Measurements from ENCODE around the gene ANP32E. TPM values are rescaled to one million over a fixed set of nuclear protein-coding genes. Genes with fewer than 3 reads are reported as not detected.
A peak's percentile ranks its signal among the peaks of the same experiment; 100 is the strongest.

Gene ANP32E
- total RNA-seq: 100 to 1,000 TPM; 181 to 187 TPM

DNA sequence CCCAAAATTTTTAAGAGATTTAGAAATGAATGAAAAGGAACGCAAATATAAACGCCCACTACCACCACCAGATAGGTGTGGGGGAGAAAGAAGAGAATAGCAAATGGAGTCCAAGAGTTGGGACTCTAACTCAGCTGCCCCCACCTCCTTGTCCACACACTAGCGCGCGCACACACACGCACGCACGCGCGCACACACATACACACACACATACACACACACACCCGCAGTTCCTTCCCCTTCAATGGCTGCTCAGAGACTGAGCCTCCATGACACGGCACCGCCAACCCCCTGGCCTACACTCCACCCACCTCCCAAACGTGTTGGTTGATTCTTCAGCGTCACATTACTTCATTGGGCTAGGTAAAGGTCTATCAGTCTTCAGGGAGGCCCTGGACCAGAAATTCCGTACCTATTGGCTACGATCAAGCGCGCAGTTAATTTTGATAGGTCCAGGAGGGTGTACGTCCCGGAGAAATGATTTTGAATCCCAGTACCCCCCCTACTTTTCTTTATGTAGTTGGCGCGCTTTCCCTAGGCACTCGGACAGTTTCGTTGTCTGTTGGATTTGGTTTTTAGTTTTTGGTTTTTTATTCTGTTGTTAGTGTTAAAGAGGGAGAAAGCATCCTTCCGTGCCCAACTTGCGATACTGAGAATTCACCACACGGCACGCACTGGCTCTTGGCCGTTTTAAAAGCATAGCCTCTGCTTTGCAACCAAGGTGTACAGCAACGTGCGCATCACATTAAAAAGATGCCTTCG is at the start of gene ANP32E:
TSS of gene ANP32E (minus strand) at position 261 of the 762 bp plus-strand sequence. CDS start 326 bp downstream, outside the sequence.
- no peaks in the 10 kb centered on the region for H3K9me3 Mint-ChIP-seq
- ATAC-seq (peak; percentile 91 to 93), DNase-seq (ENCODE audit: low spot score in 2 of 2) (peak; percentile 88 to 93)
- H3K27ac Mint-ChIP-seq: peak within 1 kb of the TSS in 1 of 2 donors; percentile 97
- H3K36me3 Mint-ChIP-seq: peaks cover 13 to 15% of the 10 kb centered on the region in 2 donors

DNA sequence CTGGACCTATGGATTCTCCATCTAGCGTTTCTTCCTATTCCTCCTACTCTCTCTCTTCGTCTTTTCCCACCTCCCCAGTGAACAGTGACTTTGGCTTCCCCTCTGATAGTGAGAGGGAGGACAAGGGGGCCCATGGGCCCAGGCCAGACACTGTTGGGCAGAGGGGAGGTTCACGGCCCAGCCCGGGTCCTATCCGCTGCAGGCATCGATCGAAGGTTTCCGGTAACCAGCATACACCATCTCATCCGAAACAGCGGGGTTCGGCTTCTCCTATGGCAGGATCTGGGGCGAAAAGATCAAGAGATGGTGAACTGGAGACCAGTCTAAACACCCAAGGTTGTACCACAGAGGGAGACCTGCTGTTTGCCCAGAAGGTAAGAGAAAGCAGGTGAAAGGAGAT is 47.3 kb upstream of the ANP32E start:
- no peak for DNase-seq (ENCODE audit: low spot score in 2 of 2)
- Mint-ChIP-seq H3K36me3 (peaks cover 10 to 15% of the 10 kb centered on the region in 2 donors), H3K27ac (no peak overlapping the region), H3K9me3 (peaks cover 9 to 12% of the 10 kb centered on the region in 2 donors)
- ATAC-seq: no peak

DNA sequence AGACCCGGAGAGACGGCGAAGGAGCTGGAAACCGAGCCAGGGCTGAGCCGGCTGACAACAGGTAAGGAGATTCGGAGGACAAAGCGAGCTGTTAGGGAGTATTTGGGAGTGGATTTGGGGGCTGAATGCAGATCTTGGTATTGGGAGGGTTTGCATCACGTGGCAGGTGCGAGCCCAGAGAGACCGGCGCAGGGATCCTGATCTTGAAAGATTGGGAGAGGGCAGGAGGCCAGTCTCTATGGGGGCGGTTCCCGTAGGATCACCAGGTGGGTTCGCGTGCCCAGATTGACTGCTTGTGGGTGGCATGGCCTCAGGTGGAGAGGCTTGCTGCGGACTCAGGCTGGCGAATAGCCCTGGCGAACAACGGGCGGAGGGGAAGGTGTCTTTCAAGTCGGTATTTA is 46.6 kb upstream of the ANP32E start:
- H3K27ac Mint-ChIP-seq: peak overlapping the region; percentile 78 to 86
- H3K36me3 Mint-ChIP-seq: peaks cover 10 to 15% of the 10 kb centered on the region in 2 donors
- H3K9me3 Mint-ChIP-seq: peaks cover 9 to 12% of the 10 kb centered on the region in 2 donors
- DNase-seq (ENCODE audit: low spot score in 2 of 2) (peak in 1 of 2 donors; percentile 21), ATAC-seq (no peak)

DNA sequence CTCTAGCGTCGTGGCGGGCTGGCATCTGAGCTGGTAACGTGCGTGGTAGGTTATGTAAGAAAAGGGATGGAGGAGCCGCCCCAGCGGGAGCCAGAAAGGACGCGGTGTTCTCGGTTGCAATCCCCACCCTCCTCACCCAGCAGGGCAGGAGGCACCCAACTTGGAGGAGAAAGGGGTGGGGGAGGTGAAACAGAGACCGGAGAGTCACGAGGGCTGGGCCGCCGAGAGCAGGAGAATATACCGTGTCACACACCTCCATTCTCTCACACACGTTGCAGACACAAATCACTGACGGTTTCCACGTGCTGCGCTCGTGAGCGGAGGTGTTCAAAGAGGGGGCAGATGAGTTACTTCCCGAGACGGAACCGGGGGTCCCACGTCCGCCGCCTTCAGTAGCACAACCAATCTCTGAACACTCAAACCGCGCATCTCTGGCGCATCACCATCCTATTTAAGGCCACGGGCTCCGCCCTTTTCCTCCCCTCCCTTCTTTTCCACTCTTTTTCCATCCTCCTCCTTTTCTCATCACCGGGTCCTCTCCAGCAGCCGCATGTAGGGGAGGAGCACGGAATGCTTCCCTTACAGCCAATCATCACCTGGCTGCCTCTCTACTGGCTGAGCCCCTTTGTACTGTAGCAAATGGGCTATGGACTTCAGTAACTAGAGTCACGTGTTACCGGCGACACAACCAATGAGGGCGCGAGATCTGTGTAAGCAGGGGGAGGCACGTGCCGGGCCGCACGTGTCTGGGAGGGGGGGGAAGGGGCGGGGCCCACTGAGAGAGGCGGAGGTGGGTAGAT is 46.0 kb upstream of the ANP32E start, which contains the start of gene CIART:
TSS of gene CIART (plus strand) at position 797 of the 800 bp plus-strand sequence. CDS start 714 bp downstream, outside the sequence.
- DNase-seq (ENCODE audit: low spot score in 2 of 2) (peak; percentile 60 to 70), ATAC-seq (peak; percentile 87 to 93)
- peak within 1 kb of the TSS; percentile 78 to 86 for H3K27ac Mint-ChIP-seq
- H3K36me3 Mint-ChIP-seq: peaks cover 10 to 15% of the 10 kb centered on the region in 2 donors
- H3K9me3 Mint-ChIP-seq: peaks cover 9 to 12% of the 10 kb centered on the region in 2 donors

DNA sequence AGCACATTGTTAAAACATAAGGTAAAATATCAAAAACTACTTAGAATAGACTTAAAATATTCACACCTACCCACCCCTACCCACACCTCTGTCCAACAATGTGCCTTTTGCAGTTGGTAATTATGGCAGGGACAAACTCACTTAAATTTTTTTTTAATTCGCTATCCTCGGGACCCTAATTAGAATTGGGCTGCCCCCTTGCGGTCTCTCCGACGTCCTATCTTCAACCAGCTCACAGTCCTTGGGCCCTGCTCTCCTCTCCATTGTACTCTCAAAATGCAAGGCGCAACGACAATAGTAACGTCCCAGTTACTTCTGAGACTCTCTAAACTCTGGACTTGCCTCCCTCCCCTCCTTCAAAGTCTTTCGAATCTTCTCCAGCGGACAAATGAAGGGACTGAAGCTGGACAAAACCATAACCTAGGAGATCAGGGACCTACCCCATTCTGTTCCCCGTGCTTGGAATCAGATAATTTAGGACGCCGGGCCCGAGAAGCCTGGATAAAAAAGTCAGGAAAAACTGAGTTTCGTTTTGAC is 45.4 kb upstream of the ANP32E start:
- peaks cover 10 to 15% of the 10 kb centered on the region in 2 donors for H3K36me3 Mint-ChIP-seq
- peak overlapping the region; percentile 70 to 78 for H3K27ac Mint-ChIP-seq
- ATAC-seq (peak; percentile 42 to 58), DNase-seq (ENCODE audit: low spot score in 2 of 2) (peak in 1 of 2 donors; percentile 50)
- H3K9me3 Mint-ChIP-seq: peaks cover 9 to 12% of the 10 kb centered on the region in 2 donors

DNA sequence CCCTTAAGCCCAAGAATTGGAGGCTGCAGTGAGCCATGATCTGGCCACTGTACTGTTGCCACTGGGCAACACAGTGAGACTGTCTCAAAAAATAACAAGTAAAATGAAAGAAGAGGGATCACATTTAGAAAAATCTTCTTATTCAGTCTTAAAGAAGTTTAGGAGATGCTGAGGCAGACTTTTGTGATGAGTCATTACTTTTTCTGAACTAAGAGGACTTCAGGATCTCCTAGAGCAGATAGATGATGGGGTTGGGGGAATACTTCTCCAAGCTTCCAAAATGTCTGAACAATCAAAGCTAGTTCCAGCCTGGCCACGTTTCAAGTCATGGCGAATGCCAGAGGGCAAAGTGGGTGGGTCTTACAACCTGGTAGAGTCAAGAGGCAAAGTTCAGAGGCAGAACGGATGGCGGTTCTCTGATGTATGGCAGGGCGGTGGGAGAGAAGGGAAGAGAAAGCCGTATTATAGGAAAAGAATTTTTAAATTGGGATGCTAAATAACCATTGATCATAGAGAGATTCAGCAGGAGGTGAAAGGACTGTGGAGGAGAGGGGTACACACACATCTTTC is 44.3 kb upstream of the ANP32E start:
- no peak for ATAC-seq
- Mint-ChIP-seq H3K9me3 (peaks cover 9 to 12% of the 10 kb centered on the region in 2 donors), H3K36me3 (peaks cover 10 to 15% of the 10 kb centered on the region in 2 donors), H3K27ac (no peak overlapping the region)
- DNase-seq (ENCODE audit: low spot score in 2 of 2): no peak

DNA sequence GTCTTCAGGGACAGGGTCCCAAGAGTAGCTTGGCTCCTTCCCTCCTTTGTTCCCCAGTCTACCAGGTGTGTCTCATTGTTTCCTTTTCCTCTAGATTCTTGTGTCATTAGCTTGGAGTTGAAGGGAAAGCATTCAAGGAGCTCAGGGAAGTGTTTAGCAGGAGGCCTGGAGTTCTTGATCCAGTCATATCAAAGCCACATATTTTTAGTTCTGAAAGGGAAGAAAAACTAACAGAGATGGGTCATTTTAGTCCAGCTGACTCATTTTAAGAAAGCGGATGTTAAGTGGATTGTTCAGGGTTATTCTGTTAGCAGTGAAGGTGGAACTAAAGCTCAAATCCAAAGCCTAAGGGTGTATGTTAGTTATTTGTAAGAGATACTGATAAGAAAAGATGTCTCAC is 37.4 kb upstream of the ANP32E start:
- ATAC-seq: no peak
- H3K27ac Mint-ChIP-seq: no peak overlapping the region
- DNase-seq (ENCODE audit: low spot score in 2 of 2): no peak
- no peaks in the 10 kb centered on the region for H3K9me3 Mint-ChIP-seq
- H3K36me3 Mint-ChIP-seq: peaks cover 11% of the 10 kb centered on the region in 2 donors

DNA sequence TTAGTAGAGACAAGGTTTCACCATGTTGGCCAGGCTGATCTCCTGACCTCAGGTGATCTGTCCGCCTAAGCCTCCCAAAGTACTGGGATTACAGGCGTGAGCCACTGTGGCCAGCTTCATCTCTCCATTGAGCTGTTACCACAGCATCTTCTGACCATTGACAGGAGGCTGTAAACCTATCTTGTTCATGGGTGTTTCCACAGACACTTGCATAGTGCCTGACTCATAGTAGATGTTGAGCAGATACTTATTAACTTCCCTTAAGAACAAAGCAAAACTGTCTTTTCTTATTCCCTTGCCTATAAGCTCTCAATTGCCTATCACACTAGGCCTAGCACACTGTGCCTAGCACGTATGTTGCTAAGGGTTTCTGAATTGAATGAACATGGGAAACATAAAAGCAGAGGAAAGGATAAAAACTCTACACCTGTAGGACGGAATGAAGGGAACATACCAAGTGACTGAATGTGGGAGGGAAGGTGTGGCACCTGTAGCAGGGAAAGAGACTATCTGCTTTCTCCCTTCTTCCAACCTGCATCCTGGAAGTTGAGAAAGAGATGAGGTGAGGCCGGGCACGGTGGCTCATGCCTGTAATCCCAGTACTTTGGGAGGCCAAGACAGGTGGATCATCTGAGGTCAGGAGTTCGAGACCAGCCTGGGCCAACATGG is 35.5 kb upstream of the ANP32E start:
- DNase-seq (ENCODE audit: low spot score in 2 of 2): no peak
- peak overlapping the region in 1 of 2 donors; percentile 42 for H3K27ac Mint-ChIP-seq
- no peaks in the 10 kb centered on the region for H3K9me3 Mint-ChIP-seq
- H3K36me3 Mint-ChIP-seq: peaks cover 26% of the 10 kb centered on the region in 2 donors
- no peak for ATAC-seq

DNA sequence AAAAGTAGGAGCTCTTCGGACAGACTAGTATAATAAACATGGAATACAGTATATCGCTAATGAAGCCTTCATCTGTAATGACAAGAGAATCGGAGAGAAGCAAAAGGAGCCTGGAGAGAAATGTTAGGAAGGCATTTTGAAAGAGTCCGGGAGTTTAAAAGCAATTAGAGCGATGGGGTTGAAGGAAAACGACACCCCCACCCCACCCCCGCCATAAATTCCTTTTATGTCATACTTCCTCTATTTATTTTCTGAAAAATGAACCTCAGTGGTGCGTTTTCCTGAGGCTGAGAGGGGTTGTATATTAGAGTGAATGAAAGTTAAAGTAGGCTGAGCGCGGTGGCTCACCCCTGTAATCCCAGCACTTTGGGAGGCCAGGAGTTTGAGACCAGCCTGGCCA is 33.5 kb upstream of the ANP32E start:
- H3K36me3 Mint-ChIP-seq: peaks cover 26% of the 10 kb centered on the region in 2 donors
- peak overlapping the region; percentile 100 for H3K27ac Mint-ChIP-seq
- no peak for DNase-seq (ENCODE audit: low spot score in 2 of 2)
- no peaks in the 10 kb centered on the region for H3K9me3 Mint-ChIP-seq
- ATAC-seq: no peak

DNA sequence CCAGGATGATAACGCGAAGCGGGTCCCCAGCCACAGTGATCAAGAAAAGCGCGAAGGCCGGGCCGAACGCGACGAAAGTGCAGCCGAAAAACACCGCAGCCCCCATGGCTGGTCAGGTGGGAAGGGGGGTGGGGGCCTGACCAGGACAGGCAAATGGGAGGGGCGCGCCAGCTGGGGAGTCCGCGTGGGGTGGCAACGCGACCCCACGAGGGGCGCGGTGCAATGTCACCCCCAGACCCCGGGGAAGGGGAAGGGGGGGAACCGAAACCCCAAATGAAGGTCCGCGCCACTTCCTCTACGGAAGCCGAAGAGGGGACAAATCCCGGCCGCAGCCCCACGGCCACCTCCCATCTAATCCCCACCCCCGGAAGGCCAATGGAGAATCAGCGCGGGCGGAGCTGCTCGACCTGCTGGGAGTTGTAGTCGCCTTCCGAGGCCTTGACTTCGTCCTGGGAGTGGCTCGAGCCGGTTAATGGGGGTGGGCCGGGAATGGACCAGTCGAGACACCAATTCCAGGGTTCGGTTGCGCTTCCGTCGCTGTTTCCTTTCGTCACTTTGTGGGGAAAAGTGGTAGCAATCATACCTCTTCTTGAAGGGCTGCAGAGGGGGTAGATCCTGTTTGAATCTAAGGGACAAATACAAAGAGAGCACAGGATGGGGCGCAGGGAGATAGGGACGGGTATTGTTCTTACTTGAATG is 32.9 kb upstream of the ANP32E start, which contains the start of gene APH1A:
TSS of gene APH1A (minus strand) at position 312 of the 699 bp plus-strand sequence. CDS start at position 106, 206 bp downstream.
- peak; percentile 98 to 99 for ATAC-seq
- Mint-ChIP-seq H3K9me3 (no peaks in the 10 kb centered on the region), H3K36me3 (peaks cover 26% of the 10 kb centered on the region in 2 donors), H3K27ac (peak within 1 kb of the TSS; percentile 100)
- DNase-seq (ENCODE audit: low spot score in 2 of 2): peak; percentile 91 to 94

DNA sequence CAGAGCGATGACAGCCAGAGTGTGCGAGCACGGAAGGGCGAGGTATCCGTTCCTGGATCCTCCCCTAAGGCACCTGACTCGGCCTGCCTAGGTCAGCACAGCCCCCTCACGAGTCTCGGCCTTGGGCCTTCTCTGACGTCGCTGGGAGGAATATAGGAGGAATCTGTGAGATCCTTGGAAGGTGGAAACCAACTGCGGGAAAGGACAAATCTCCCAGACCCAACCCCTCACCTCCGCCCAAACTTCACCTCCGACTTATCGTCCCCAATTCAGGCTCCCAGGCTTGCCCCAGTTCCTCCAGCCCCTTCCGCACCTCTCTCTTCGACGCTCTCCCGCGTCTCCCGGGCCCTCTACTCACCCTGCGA is 32.4 kb upstream of the ANP32E start:
- no peaks in the 10 kb centered on the region for H3K9me3 Mint-ChIP-seq
- ATAC-seq (peak; percentile 41 to 58), DNase-seq (ENCODE audit: low spot score in 2 of 2) (peak in 1 of 2 donors; percentile 44)
- peak overlapping the region; percentile 100 for H3K27ac Mint-ChIP-seq
- peaks cover 26% of the 10 kb centered on the region in 2 donors for H3K36me3 Mint-ChIP-seq

DNA sequence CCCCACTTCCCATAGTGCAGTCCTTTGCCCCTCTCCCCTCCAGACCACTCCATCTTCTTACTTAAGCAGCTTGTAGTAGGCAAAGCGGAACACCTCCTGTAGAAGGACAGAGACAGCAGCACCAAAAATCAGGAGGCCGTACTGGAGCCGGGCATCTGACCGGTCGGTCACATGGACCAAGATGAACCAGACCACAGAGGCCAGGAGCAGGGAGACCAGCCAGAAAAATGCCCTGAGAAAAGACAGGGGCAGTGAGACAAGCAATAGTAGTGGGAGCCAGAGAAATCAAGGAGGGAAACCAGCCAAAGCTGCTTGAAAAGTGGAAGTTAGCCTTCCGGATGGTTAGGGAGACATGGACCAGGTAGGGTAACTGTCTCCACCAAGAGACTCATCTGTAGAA is 32.0 kb upstream of the ANP32E start:
- DNase-seq (ENCODE audit: low spot score in 2 of 2): no peak
- Mint-ChIP-seq H3K9me3 (no peaks in the 10 kb centered on the region), H3K36me3 (peaks cover 26% of the 10 kb centered on the region in 2 donors), H3K27ac (peak overlapping the region; percentile 100)
- no peak for ATAC-seq

DNA sequence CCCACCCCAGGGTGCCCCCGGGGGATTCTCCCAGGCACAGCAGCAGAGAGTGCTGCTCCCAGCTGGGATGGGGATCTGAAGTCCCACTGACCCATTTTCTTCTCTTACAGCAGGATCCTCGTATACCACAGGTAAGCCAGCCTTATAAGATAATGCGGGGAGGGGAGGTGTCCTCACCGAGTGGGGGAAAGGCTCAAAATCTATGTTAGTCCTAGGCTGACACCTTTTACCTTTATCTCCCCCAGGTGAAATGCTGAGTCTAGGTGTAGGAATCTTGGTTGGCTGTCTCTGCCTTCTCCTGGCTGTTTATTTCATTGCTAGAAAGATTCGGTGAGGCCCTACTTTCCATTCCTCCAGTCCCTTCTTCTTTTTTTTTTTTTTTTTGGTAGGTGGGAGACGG is 27.6 kb upstream of the ANP32E start:
- no peak for ATAC-seq
- Mint-ChIP-seq H3K36me3 (peaks cover 18% of the 10 kb centered on the region in 2 donors), H3K9me3 (no peaks in the 10 kb centered on the region), H3K27ac (peak overlapping the region; percentile 52 to 67)
- DNase-seq (ENCODE audit: low spot score in 2 of 2): no peak

DNA sequence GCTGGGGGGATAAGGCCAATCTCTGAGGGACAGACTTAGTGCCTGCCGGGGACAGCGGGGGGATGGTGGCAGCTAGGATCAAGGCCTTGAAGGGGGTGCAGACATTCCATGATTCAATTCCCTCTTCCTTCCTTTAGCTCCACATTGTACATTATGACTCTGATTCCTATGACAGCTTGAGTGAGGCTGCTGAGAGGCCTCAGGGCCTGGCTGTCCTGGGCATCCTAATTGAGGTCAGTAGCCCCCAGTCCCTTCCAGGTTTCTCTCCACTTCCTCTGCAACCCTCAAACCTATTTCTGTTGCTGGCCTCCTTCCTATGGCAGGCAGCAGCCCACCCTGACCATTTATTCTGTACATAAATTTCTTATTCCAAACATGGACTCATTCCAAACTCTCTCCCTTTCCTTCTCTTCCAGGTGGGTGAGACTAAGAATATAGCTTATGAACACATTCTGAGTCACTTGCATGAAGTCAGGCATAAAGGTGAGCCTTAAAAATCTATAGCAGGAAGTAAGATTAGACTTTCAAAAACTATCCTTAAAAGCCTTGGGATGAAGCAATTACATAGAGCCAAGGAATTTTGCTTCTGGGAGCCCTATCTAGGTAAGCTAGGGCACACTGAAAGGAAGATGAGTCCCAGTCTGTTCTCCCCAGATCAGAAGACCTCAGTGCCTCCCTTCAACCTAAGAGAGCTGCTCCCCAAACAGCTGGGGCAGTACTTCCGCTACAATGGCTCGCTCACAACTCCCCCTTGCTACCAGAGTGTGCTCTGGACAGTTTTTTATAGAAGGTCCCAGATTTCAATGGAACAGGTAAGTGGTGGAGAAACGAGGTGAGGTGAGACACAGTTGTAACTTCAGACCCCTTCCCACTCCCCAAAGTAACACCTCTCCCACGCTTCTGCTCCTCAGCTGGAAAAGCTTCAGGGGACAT is 26.7 kb upstream of the ANP32E start:
- peaks cover 9% of the 10 kb centered on the region in 2 donors for H3K36me3 Mint-ChIP-seq
- H3K9me3 Mint-ChIP-seq: no peaks in the 10 kb centered on the region
- peak overlapping the region; percentile 52 to 67 for H3K27ac Mint-ChIP-seq
- ATAC-seq: no peak
- DNase-seq (ENCODE audit: low spot score in 2 of 2): no peak

All from activated naive CD4-positive, alpha-beta T cell treated with anti-CD3 and anti-CD28 coated beads, Interleukin-2, amount 50 U/mL, for 72 hours (primary cell).